ENCODE measurements around the gene IGSF1. TPM values are rescaled to one million over a fixed set of nuclear protein-coding genes. Genes with fewer than 3 reads are reported as not detected.
A peak's percentile ranks its signal among the peaks of the same experiment; 100 is the strongest.

Gene IGSF1
- total RNA-seq, 1 experiment from 2014 or later = not detected

GRCh38 chrX:131308980-131309379 is 19.9 kb upstream of the IGSF1 start:
- peak; percentile 66 for DNase-seq
- no peaks in the 10 kb centered on the region for H4K20me1 ChIP-seq (ENCODE audit: insufficient read depth, low read depth, low read length)
- H3K27me3 ChIP-seq (ENCODE audit: low read length) = no peaks in the 10 kb centered on the region
- H3K4me2 ChIP-seq (ENCODE audit: low read depth, low read length, poor library complexity, severe bottlenecking) = no peak overlapping the region
- no peaks in the 10 kb centered on the region for H3K79me2 ChIP-seq (ENCODE audit: low read length)
- no peaks in the 10 kb centered on the region for H3K9me3 ChIP-seq (ENCODE audit: low read length)
- H3K4me3 ChIP-seq (ENCODE audit: low read length) = no peak overlapping the region
- H3K27ac ChIP-seq (ENCODE audit: low read length) = no peak overlapping the region
- H3K36me3 ChIP-seq (ENCODE audit: insufficient read depth, low read length) = no peaks in the 10 kb centered on the region
- H3K9ac ChIP-seq (ENCODE audit: low read length) = no peak overlapping the region
- H3K4me1 ChIP-seq (ENCODE audit: low read length) = peaks cover 13% of the 10 kb centered on the region
- no peaks in the 10 kb centered on the region for H3K9me2 ChIP-seq (replicated peaks; ENCODE audit: insufficient read depth, low read length)
- no peak overlapping the region for H2AFZ ChIP-seq (ENCODE audit: low read length)

GRCh38 chrX:131306601-131307000 is 17.5 kb upstream of the IGSF1 start:
- no peak for DNase-seq
- Histone ChIP-seq H3K36me3 (ENCODE audit: insufficient read depth, low read length) (no peaks in the 10 kb centered on the region), H3K4me3 (ENCODE audit: low read length) (no peak overlapping the region), H3K27ac (ENCODE audit: low read length) (no peak overlapping the region), H3K4me1 (ENCODE audit: low read length) (peaks cover 13% of the 10 kb centered on the region), H3K9me3 (ENCODE audit: low read length) (no peaks in the 10 kb centered on the region), H3K9me2 (replicated peaks; ENCODE audit: insufficient read depth, low read length) (no peaks in the 10 kb centered on the region), H3K79me2 (ENCODE audit: low read length) (no peaks in the 10 kb centered on the region), H4K20me1 (ENCODE audit: insufficient read depth, low read depth, low read length) (no peaks in the 10 kb centered on the region), H3K9ac (ENCODE audit: low read length) (no peak overlapping the region), H3K27me3 (ENCODE audit: low read length) (no peaks in the 10 kb centered on the region), H2AFZ (ENCODE audit: low read length) (no peak overlapping the region), H3K4me2 (ENCODE audit: low read depth, low read length, poor library complexity, severe bottlenecking) (no peak overlapping the region)

- H3K9me2 ChIP-seq (replicated peaks; ENCODE audit: insufficient read depth, low read length) = no peaks in the 10 kb centered on the region
- H3K27ac ChIP-seq (ENCODE audit: low read length) = no peak overlapping the region
- peaks cover 13% of the 10 kb centered on the region for H3K4me1 ChIP-seq (ENCODE audit: low read length)
- H3K9ac ChIP-seq (ENCODE audit: low read length) = no peak overlapping the region
- H2AFZ ChIP-seq (ENCODE audit: low read length) = no peak overlapping the region
- H3K36me3 ChIP-seq (ENCODE audit: insufficient read depth, low read length) = no peaks in the 10 kb centered on the region
- H3K4me2 ChIP-seq (ENCODE audit: low read depth, low read length, poor library complexity, severe bottlenecking) = no peak overlapping the region
- H3K4me3 ChIP-seq (ENCODE audit: low read length) = no peak overlapping the region
- H3K9me3 ChIP-seq (ENCODE audit: low read length) = no peaks in the 10 kb centered on the region
- H4K20me1 ChIP-seq (ENCODE audit: insufficient read depth, low read depth, low read length) = no peaks in the 10 kb centered on the region
- DNase-seq = no peak
- no peaks in the 10 kb centered on the region for H3K27me3 ChIP-seq (ENCODE audit: low read length)
- H3K79me2 ChIP-seq (ENCODE audit: low read length) = no peaks in the 10 kb centered on the region
Measured at GRCh38 chrX:131305926-131306325, 16.8 kb upstream of the IGSF1 start.

- Histone ChIP-seq H4K20me1 (ENCODE audit: insufficient read depth, low read depth, low read length) (no peaks in the 10 kb centered on the region), H3K36me3 (ENCODE audit: insufficient read depth, low read length) (no peaks in the 10 kb centered on the region), H3K27me3 (ENCODE audit: low read length) (no peaks in the 10 kb centered on the region), H3K9me2 (replicated peaks; ENCODE audit: insufficient read depth, low read length) (no peaks in the 10 kb centered on the region), H3K9me3 (ENCODE audit: low read length) (no peaks in the 10 kb centered on the region), H3K4me2 (ENCODE audit: low read depth, low read length, poor library complexity, severe bottlenecking) (no peak overlapping the region), H2AFZ (ENCODE audit: low read length) (no peak overlapping the region), H3K4me3 (ENCODE audit: low read length) (no peak overlapping the region), H3K9ac (ENCODE audit: low read length) (no peak overlapping the region), H3K27ac (ENCODE audit: low read length) (no peak overlapping the region), H3K79me2 (ENCODE audit: low read length) (no peaks in the 10 kb centered on the region), H3K4me1 (ENCODE audit: low read length) (no peaks in the 10 kb centered on the region)
- DNase-seq = no peak
Measured at GRCh38 chrX:131302701-131303100, 13.6 kb upstream of the IGSF1 start.

- no peaks in the 10 kb centered on the region for H3K9me3 ChIP-seq (ENCODE audit: low read length)
- H3K79me2 ChIP-seq (ENCODE audit: low read length) = no peaks in the 10 kb centered on the region
- H3K9ac ChIP-seq (ENCODE audit: low read length) = no peak overlapping the region
- H3K27ac ChIP-seq (ENCODE audit: low read length) = no peak overlapping the region
- H4K20me1 ChIP-seq (ENCODE audit: insufficient read depth, low read depth, low read length) = no peaks in the 10 kb centered on the region
- no peak for DNase-seq
- H3K9me2 ChIP-seq (replicated peaks; ENCODE audit: insufficient read depth, low read length) = no peaks in the 10 kb centered on the region
- no peaks in the 10 kb centered on the region for H3K36me3 ChIP-seq (ENCODE audit: insufficient read depth, low read length)
- H3K27me3 ChIP-seq (ENCODE audit: low read length) = no peaks in the 10 kb centered on the region
- H3K4me3 ChIP-seq (ENCODE audit: low read length) = no peak overlapping the region
- H3K4me1 ChIP-seq (ENCODE audit: low read length) = no peaks in the 10 kb centered on the region
- no peak overlapping the region for H3K4me2 ChIP-seq (ENCODE audit: low read depth, low read length, poor library complexity, severe bottlenecking)
- no peak overlapping the region for H2AFZ ChIP-seq (ENCODE audit: low read length)
Measured at GRCh38 chrX:131301155-131301554, 12.0 kb upstream of the IGSF1 start.

- Histone ChIP-seq H3K9ac (ENCODE audit: low read length) (no peak overlapping the region), H3K9me3 (ENCODE audit: low read length) (no peaks in the 10 kb centered on the region), H3K36me3 (ENCODE audit: insufficient read depth, low read length) (no peaks in the 10 kb centered on the region), H3K27me3 (ENCODE audit: low read length) (no peaks in the 10 kb centered on the region), H3K4me2 (ENCODE audit: low read depth, low read length, poor library complexity, severe bottlenecking) (no peak overlapping the region), H4K20me1 (ENCODE audit: insufficient read depth, low read depth, low read length) (no peaks in the 10 kb centered on the region), H3K4me1 (ENCODE audit: low read length) (no peaks in the 10 kb centered on the region), H3K4me3 (ENCODE audit: low read length) (no peak overlapping the region), H3K27ac (ENCODE audit: low read length) (no peak overlapping the region), H2AFZ (ENCODE audit: low read length) (no peak overlapping the region), H3K9me2 (replicated peaks; ENCODE audit: insufficient read depth, low read length) (no peaks in the 10 kb centered on the region), H3K79me2 (ENCODE audit: low read length) (no peaks in the 10 kb centered on the region)
- no peak for DNase-seq
Measured at GRCh38 chrX:131298846-131299245, 9.7 kb upstream of the IGSF1 start.

GRCh38 chrX:131298036-131298435 is 8.9 kb upstream of the IGSF1 start:
- Histone ChIP-seq H3K79me2 (ENCODE audit: low read length) (no peaks in the 10 kb centered on the region), H3K9me2 (replicated peaks; ENCODE audit: insufficient read depth, low read length) (no peaks in the 10 kb centered on the region), H3K4me3 (ENCODE audit: low read length) (no peak overlapping the region), H3K4me1 (ENCODE audit: low read length) (no peaks in the 10 kb centered on the region), H4K20me1 (ENCODE audit: insufficient read depth, low read depth, low read length) (no peaks in the 10 kb centered on the region), H3K27ac (ENCODE audit: low read length) (no peak overlapping the region), H2AFZ (ENCODE audit: low read length) (no peak overlapping the region), H3K36me3 (ENCODE audit: insufficient read depth, low read length) (no peaks in the 10 kb centered on the region), H3K9ac (ENCODE audit: low read length) (no peak overlapping the region), H3K27me3 (ENCODE audit: low read length) (no peaks in the 10 kb centered on the region), H3K4me2 (ENCODE audit: low read depth, low read length, poor library complexity, severe bottlenecking) (no peak overlapping the region), H3K9me3 (ENCODE audit: low read length) (no peaks in the 10 kb centered on the region)
- no peak for DNase-seq

- no peaks in the 10 kb centered on the region for H3K79me2 ChIP-seq (ENCODE audit: low read length)
- no peaks in the 10 kb centered on the region for H3K9me3 ChIP-seq (ENCODE audit: low read length)
- H3K4me2 ChIP-seq (ENCODE audit: low read depth, low read length, poor library complexity, severe bottlenecking) = no peak overlapping the region
- no peak for DNase-seq
- no peak overlapping the region for H3K9ac ChIP-seq (ENCODE audit: low read length)
- H3K27ac ChIP-seq (ENCODE audit: low read length) = no peak overlapping the region
- no peaks in the 10 kb centered on the region for H3K4me1 ChIP-seq (ENCODE audit: low read length)
- H3K36me3 ChIP-seq (ENCODE audit: insufficient read depth, low read length) = no peaks in the 10 kb centered on the region
- H3K4me3 ChIP-seq (ENCODE audit: low read length) = no peak overlapping the region
- no peak overlapping the region for H2AFZ ChIP-seq (ENCODE audit: low read length)
- H3K9me2 ChIP-seq (replicated peaks; ENCODE audit: insufficient read depth, low read length) = no peaks in the 10 kb centered on the region
- H4K20me1 ChIP-seq (ENCODE audit: insufficient read depth, low read depth, low read length) = no peaks in the 10 kb centered on the region
- H3K27me3 ChIP-seq (ENCODE audit: low read length) = no peaks in the 10 kb centered on the region
Measured at GRCh38 chrX:131289527-131289926, 421 bp upstream of the IGSF1 start.

- Histone ChIP-seq H3K27me3 (ENCODE audit: low read length) (no peaks in the 10 kb centered on the region), H3K4me1 (ENCODE audit: low read length) (no peaks in the 10 kb centered on the region), H3K4me2 (ENCODE audit: low read depth, low read length, poor library complexity, severe bottlenecking) (no peak overlapping the region), H3K9ac (ENCODE audit: low read length) (no peak overlapping the region), H3K9me2 (replicated peaks; ENCODE audit: insufficient read depth, low read length) (no peaks in the 10 kb centered on the region), H3K9me3 (ENCODE audit: low read length) (no peaks in the 10 kb centered on the region), H2AFZ (ENCODE audit: low read length) (no peak overlapping the region), H3K27ac (ENCODE audit: low read length) (no peak overlapping the region), H4K20me1 (ENCODE audit: insufficient read depth, low read depth, low read length) (no peaks in the 10 kb centered on the region), H3K79me2 (ENCODE audit: low read length) (no peaks in the 10 kb centered on the region), H3K4me3 (ENCODE audit: low read length) (no peak overlapping the region), H3K36me3 (ENCODE audit: insufficient read depth, low read length) (no peaks in the 10 kb centered on the region)
- no peak for DNase-seq
Measured at GRCh38 chrX:131288188-131288587, 918 bp downstream of the IGSF1 start.
